ENCODE data around the gene SSBP4. TPM values are rescaled to one million over a fixed set of nuclear protein-coding genes. Genes with fewer than 3 reads are reported as not detected.

SSBP4 gene
- total and polyA plus RNA-seq, 2 donors (not counting 1 experiment from before 2014, with no cell fraction given) = 12.8 to 58.6 TPM

- Histone ChIP-seq H3K9me3 (ENCODE audit: control insufficient read depth, insufficient read depth, low read depth, low read length) (no peaks in the 10 kb centered on the region), H3K79me2 (ENCODE audit: control insufficient read depth, insufficient read depth, low read length) (no peaks in the 10 kb centered on the region), H3K27me3 (ENCODE audit: control insufficient read depth, insufficient read depth, low read length) (no peaks in the 10 kb centered on the region), H3K9ac (ENCODE audit: insufficient read depth, low read length) (no peak overlapping the region), H3K4me2 (ENCODE audit: extremely low read depth, insufficient read depth, low read length) (no peak overlapping the region), H2AFZ (ENCODE audit: low read length) (no peak overlapping the region), H3K4me3 (replicated peaks in 1 of 4; ENCODE audit: control extremely low read depth in 1 of 4, insufficient read depth in 1 of 4, low read depth in 3 of 4, low read length in 4 of 4) (no peak overlapping the region), H3K27ac (ENCODE audit: insufficient read depth, low read length) (no peak overlapping the region), H3K4me1 (ENCODE audit: control insufficient read depth, extremely low read depth, insufficient read depth, low read length) (no peaks in the 10 kb centered on the region), H3K36me3 (ENCODE audit: control insufficient read depth, insufficient read depth, low read length) (no peaks in the 10 kb centered on the region), H4K20me1 (ENCODE audit: control insufficient read depth, extremely low read depth, insufficient read depth, low read length) (no peaks in the 10 kb centered on the region)
- TF ChIP-seq EZH2 (IDR thresholded peaks at IDR 0.05; ENCODE audit: low read length, missing control alignments) = no peak
- TF ChIP-seq CTCF (conservative IDR thresholded peaks at IDR 0.05 in 1 of 2, IDR thresholded peaks at IDR 0.05 in 1 of 2; ENCODE audit: low read depth in 1 of 2, low read length in 2 of 2) = no peak
- DNase-seq (ENCODE audit: low read depth in 2 of 2) = no peak
Observed at GRCh38 chr19:18406749-18407148, 12.4 kb upstream of the SSBP4 start.

DNA sequence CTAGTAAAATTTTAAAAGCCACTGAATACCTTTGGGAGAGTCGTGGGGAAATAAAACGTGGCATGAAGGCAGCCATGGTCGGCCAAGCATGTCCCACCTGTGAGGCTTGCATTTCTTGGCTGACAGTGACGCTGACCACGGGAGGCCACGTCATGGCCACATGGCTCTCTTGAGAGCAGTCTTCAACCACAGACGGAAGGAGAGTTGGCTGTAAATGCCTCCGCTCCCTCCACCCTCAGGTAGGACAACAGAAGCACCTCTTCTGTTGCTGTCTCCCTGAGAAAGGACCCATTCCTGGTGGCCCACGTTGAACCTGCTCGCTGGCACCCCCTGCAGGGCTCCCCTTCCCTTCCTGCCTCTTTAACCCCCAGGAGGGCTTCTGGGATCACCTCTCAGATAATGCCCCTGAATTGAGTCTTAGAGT, 11.1 kb upstream of the SSBP4 start:
- no peaks in the 10 kb centered on the region for H4K20me1 ChIP-seq (ENCODE audit: control insufficient read depth, extremely low read depth, insufficient read depth, low read length)
- H3K27ac ChIP-seq (ENCODE audit: insufficient read depth, low read length) = no peak overlapping the region
- no peaks in the 10 kb centered on the region for H3K79me2 ChIP-seq (ENCODE audit: control insufficient read depth, insufficient read depth, low read length)
- no peak overlapping the region for H2AFZ ChIP-seq (ENCODE audit: low read length)
- no peaks in the 10 kb centered on the region for H3K36me3 ChIP-seq (ENCODE audit: control insufficient read depth, insufficient read depth, low read length)
- DNase-seq (ENCODE audit: low read depth in 2 of 2) = no peak
- no peak overlapping the region for H3K4me3 ChIP-seq (replicated peaks in 1 of 4; ENCODE audit: control extremely low read depth in 1 of 4, insufficient read depth in 1 of 4, low read depth in 3 of 4, low read length in 4 of 4)
- TF ChIP-seq EZH2 (IDR thresholded peaks at IDR 0.05; ENCODE audit: low read length, missing control alignments) (no peak), CTCF (conservative IDR thresholded peaks at IDR 0.05 in 1 of 2, IDR thresholded peaks at IDR 0.05 in 1 of 2; ENCODE audit: low read depth in 1 of 2, low read length in 2 of 2) (peak; percentile 29 to 47)
- no peak overlapping the region for H3K4me2 ChIP-seq (ENCODE audit: extremely low read depth, insufficient read depth, low read length)
- no peak overlapping the region for H3K9ac ChIP-seq (ENCODE audit: insufficient read depth, low read length)
- no peaks in the 10 kb centered on the region for H3K27me3 ChIP-seq (ENCODE audit: control insufficient read depth, insufficient read depth, low read length)
- no peaks in the 10 kb centered on the region for H3K9me3 ChIP-seq (ENCODE audit: control insufficient read depth, insufficient read depth, low read depth, low read length)
- H3K4me1 ChIP-seq (ENCODE audit: control insufficient read depth, extremely low read depth, insufficient read depth, low read length) = no peaks in the 10 kb centered on the region

DNA sequence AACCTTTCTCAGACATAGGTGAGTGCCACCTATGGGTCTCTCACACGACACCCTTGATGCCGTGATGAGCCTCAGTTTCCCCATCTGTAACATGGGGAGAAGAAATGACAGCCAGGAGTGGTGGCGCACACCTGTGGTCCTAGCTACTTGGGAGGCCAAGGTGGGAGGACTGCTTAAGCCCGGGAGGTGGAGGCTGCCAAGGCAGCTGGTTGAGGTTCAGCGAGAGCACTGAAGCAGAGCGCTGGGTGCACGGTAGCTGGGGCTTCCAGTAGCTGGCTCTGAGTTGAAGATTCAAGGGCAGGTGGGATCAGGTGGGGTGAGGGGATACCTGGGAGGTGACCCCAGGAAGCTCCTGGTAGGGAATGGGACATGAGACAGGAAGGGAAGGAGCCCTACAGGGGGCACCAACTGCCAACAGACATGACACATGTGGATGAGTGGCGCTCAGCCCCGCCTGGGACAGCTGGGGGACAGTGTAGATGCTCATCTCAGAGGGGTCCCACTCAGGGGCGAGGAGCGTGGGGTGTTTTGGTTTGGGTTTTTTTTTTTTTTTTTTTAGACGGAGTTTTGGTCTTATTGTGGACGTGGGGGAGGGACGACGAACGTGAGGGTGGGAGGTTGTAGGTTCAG, 6.5 kb upstream of the SSBP4 start:
- peaks cover 25% of the 10 kb centered on the region for H3K4me1 ChIP-seq (ENCODE audit: control insufficient read depth, extremely low read depth, insufficient read depth, low read length)
- no peak overlapping the region for H2AFZ ChIP-seq (ENCODE audit: low read length)
- H3K9me3 ChIP-seq (ENCODE audit: control insufficient read depth, insufficient read depth, low read depth, low read length) = no peaks in the 10 kb centered on the region
- H3K4me2 ChIP-seq (ENCODE audit: extremely low read depth, insufficient read depth, low read length) = no peak overlapping the region
- no peaks in the 10 kb centered on the region for H3K36me3 ChIP-seq (ENCODE audit: control insufficient read depth, insufficient read depth, low read length)
- no peak overlapping the region for H3K27ac ChIP-seq (ENCODE audit: insufficient read depth, low read length)
- H3K4me3 ChIP-seq (replicated peaks in 1 of 4; ENCODE audit: control extremely low read depth in 1 of 4, insufficient read depth in 1 of 4, low read depth in 3 of 4, low read length in 4 of 4) = no peak overlapping the region
- no peak for DNase-seq (ENCODE audit: low read depth in 2 of 2)
- no peak overlapping the region for H3K9ac ChIP-seq (ENCODE audit: insufficient read depth, low read length)
- H3K27me3 ChIP-seq (ENCODE audit: control insufficient read depth, insufficient read depth, low read length) = no peaks in the 10 kb centered on the region
- H3K79me2 ChIP-seq (ENCODE audit: control insufficient read depth, insufficient read depth, low read length) = no peaks in the 10 kb centered on the region
- TF ChIP-seq EZH2 (IDR thresholded peaks at IDR 0.05; ENCODE audit: low read length, missing control alignments) = no peak
- H4K20me1 ChIP-seq (ENCODE audit: control insufficient read depth, extremely low read depth, insufficient read depth, low read length) = no peaks in the 10 kb centered on the region
